Ovary (tissue), 3 donors: ENCODE data around the gene ZNF593OS.

Experiments used
- CTCF ChIP-seq, 3 donors: fragments of 450-650 bp in 2 of 3; fragments of 200-600 bp in 1 of 3; IDR thresholded peaks; one replicate each; pipeline versions ENCODE4 v1.5.1 to v1.8.0; 2016 to 2022; ENCODE audit warnings: antibody characterized with exemption in 3 of 3, mild to moderate bottlenecking in 1 of 3
- EP300 ChIP-seq: sonication (generic); formaldehyde crosslinking; IDR thresholded peaks from one replicate; pipeline ENCODE4 v1.6.1; 2017; ENCODE audit warnings: antibody characterized with exemption
- donor health status: DM: no; HTN: no; CAD: no.

DNA sequence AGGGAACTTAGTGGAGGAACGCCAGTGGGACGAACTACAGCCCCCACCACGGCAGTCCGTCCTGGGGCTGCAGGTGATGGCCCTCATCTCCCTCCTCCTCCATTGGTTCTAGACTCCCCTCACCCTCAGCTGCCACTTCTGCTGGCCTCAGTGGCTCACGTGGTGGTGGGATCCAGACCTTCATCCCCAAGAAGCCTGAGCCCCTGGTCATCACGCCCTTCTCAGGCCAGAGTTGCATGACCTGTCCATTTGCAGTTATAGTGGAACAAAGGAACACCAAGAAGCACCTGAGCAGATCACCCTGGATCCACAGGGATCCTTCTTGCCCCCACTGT is 25.7 kb downstream of the ZNF593OS start:
- TF ChIP-seq EP300 (no peak), CTCF (IDR thresholded peaks at IDR 0.05) (no peak)
